HepG2 (cell line): ENCODE results near the gene P2RY11. TPM values are rescaled to one million over a fixed set of nuclear protein-coding genes. Genes with fewer than 3 reads are reported as not detected.

Source experiments
- CBFB ChIP-seq: sonication (generic); formaldehyde crosslinking; IDR thresholded peaks from 2 replicates; pipeline ENCODE4 v1.4.0; 2020; ENCODE audit warnings: missing genetic modification reagents
- FOSL1 ChIP-seq: sonication (generic); formaldehyde crosslinking; IDR thresholded peaks from 2 replicates; pipeline ENCODE4 v1.9.0; 2021; ENCODE audit warnings: missing genetic modification reagents, borderline replicate concordance
- GATAD1 ChIP-seq: IDR thresholded peaks from 2 replicates; pipeline ENCODE4 v1.6.1; 2016; ENCODE audit warnings: missing genetic modification reagents, missing compliant biosample characterization
- HIVEP1 ChIP-seq: sonication (generic); formaldehyde crosslinking; IDR thresholded peaks from 2 replicates; pipeline ENCODE4 v1.4.0; 2020; ENCODE audit warnings: mild to moderate bottlenecking, missing genetic modification reagents
- IRF2 ChIP-seq: IDR thresholded peaks from 2 replicates; pipeline ENCODE4 v1.6.1; 2018; ENCODE audit warnings: missing genetic modification reagents, missing compliant biosample characterization
- JUNB ChIP-seq: sonication (generic); formaldehyde crosslinking; IDR thresholded peaks from 2 replicates; pipeline ENCODE4 v1.8.0; 2022; ENCODE audit warnings: missing genetic modification reagents, mild to moderate bottlenecking, borderline replicate concordance
- MBNL3 ChIP-seq: fragments of 250-450 bp; sonication (Bioruptor Pico); conservative IDR thresholded peaks from 2 replicates; pipeline ENCODE4 v1.8.0; 2022; ENCODE audit warnings: mild to moderate bottlenecking, inconsistent platforms
- NCOA5 ChIP-seq: sonication (generic); formaldehyde crosslinking; IDR thresholded peaks from 2 replicates; pipeline ENCODE4 v1.4.0; 2020; ENCODE audit warnings: missing genetic modification reagents
- NFATC3 ChIP-seq: sonication (generic); formaldehyde crosslinking; IDR thresholded peaks from 2 replicates; pipeline ENCODE4 v1.5.1; 2020; ENCODE audit warnings: mild to moderate bottlenecking, missing genetic modification reagents
- PRPF4 ChIP-seq: fragments of 200-400 bp; formaldehyde crosslinking; IDR thresholded peaks from 2 replicates; pipeline ENCODE4 v1.6.1; 2016; ENCODE audit warnings: low read length, low read depth; ENCODE audit not compliant: poor library complexity, severe bottlenecking
- RAD51 ChIP-seq: fragments of 450-650 bp; IDR thresholded peaks from 2 replicates; pipeline ENCODE4 v1.6.1; 2016; ENCODE audit warnings: borderline replicate concordance
- RBFOX2 ChIP-seq: fragments of 200-400 bp; formaldehyde crosslinking; IDR thresholded peaks from 2 replicates; pipeline ENCODE4 v1.6.1; 2017; ENCODE audit warnings: low read depth, mild to moderate bottlenecking, low read length
- REXO4 ChIP-seq: sonication (generic); formaldehyde crosslinking; IDR thresholded peaks from 2 replicates; pipeline ENCODE4 v1.8.0; 2022; ENCODE audit warnings: missing genetic modification reagents, mild to moderate bottlenecking, borderline replicate concordance
- SMARCE1 ChIP-seq: fragments of 450-650 bp; IDR thresholded peaks from 2 replicates; pipeline ENCODE4 v1.6.1; 2017; ENCODE audit warnings: borderline replicate concordance
- SPEN ChIP-seq: sonication (generic); formaldehyde crosslinking; IDR thresholded peaks from 2 replicates; pipeline ENCODE4 v1.5.1; 2020; ENCODE audit warnings: low read depth, mild to moderate bottlenecking, missing genetic modification reagents
- ZNF124 ChIP-seq: sonication (generic); formaldehyde crosslinking; IDR thresholded peaks from 2 replicates; pipeline ENCODE4 v1.4.0; 2020; ENCODE audit warnings: missing genetic modification reagents
- ZNF224 ChIP-seq: sonication (generic); formaldehyde crosslinking; IDR thresholded peaks from 2 replicates; pipeline ENCODE4 v1.5.0; 2020; ENCODE audit warnings: mild to moderate bottlenecking, missing genetic modification reagents
- ZNF367 ChIP-seq: sonication (generic); formaldehyde crosslinking; IDR thresholded peaks from 2 replicates; pipeline ENCODE4 v1.4.0; 2020; ENCODE audit warnings: missing genetic modification reagents, borderline replicate concordance
- ZNF660 ChIP-seq: sonication (generic); formaldehyde crosslinking; IDR thresholded peaks from 2 replicates; pipeline ENCODE4 v1.5.1; 2020; ENCODE audit warnings: mild to moderate bottlenecking, low read depth, missing genetic modification reagents, borderline replicate concordance
- ZNF83 ChIP-seq: sonication (generic); formaldehyde crosslinking; IDR thresholded peaks from 2 replicates; pipeline ENCODE4 v1.4.0; 2020; ENCODE audit warnings: missing genetic modification reagents, mild to moderate bottlenecking, borderline replicate concordance
- ZNF841 ChIP-seq: sonication (generic); formaldehyde crosslinking; IDR thresholded peaks from 2 replicates; pipeline ENCODE4 v1.8.1; 2023; ENCODE audit warnings: missing genetic modification reagents, borderline replicate concordance
- ZSCAN20 ChIP-seq: sonication (generic); formaldehyde crosslinking; IDR thresholded peaks from 2 replicates; pipeline ENCODE4 v1.4.0; 2020; ENCODE audit warnings: missing genetic modification reagents, mild to moderate bottlenecking, borderline replicate concordance
- polyA plus RNA-seq, 8 experiments: library from polyadenylated mRNA; depleted of rRNA in 3 of 8; stranded (reverse) in 7 of 8; unstranded in 1 of 8; fragments of >200 nt; fragmentation: Illumina TruSeq in 4 of 8; extraction: Trizol in 4 of 8; gene quantifications; 2 replicates each; pipeline versions ENCODE4 v1.2.1 to v1.2.3, GENCODE V29; 2011 to 2016; ENCODE audit warnings: low read depth in 4 of 8, missing spikeins in 1 of 8, mixed read lengths in 1 of 8; ENCODE audit not compliant: insufficient read depth in 1 of 8
- total RNA-seq, 5 experiments: library from RNA; depleted of rRNA; stranded (reverse); fragments of >200 nt; fragmentation: Illumina TruSeq; extraction: Trizol; gene quantifications; 2 replicates each; pipeline ENCODE4 v1.2.3, GENCODE V29; 2016; ENCODE audit warnings: low read depth in 1 of 5
- TF ChIP-seq, protein P1 (sequence below): sonication (generic); formaldehyde crosslinking; IDR thresholded peaks from 2 replicates; pipeline ENCODE4 v1.8.0; 2022; ENCODE audit warnings: mild to moderate bottlenecking, missing genetic modification reagents, moderate library complexity
- TF ChIP-seq, protein P2 (sequence below): sonication (generic); formaldehyde crosslinking; IDR thresholded peaks from 2 replicates; pipeline ENCODE4 v1.4.0; 2020; ENCODE audit warnings: missing genetic modification reagents; ENCODE audit errors: not compliant biosample characterization
- TF ChIP-seq, protein P3 (sequence below): sonication (generic); formaldehyde crosslinking; IDR thresholded peaks from 2 replicates; pipeline ENCODE4 v1.4.0; 2020; ENCODE audit warnings: mild to moderate bottlenecking, missing genetic modification reagents
- TF ChIP-seq, protein P4 (sequence below): sonication (generic); formaldehyde crosslinking; IDR thresholded peaks from 2 replicates; pipeline ENCODE4 v1.5.1; 2020; ENCODE audit warnings: missing genetic modification reagents, mild to moderate bottlenecking, borderline replicate concordance
- TF ChIP-seq, protein P5 (sequence below): sonication (generic); formaldehyde crosslinking; IDR thresholded peaks from 2 replicates; pipeline ENCODE4 v1.4.0; 2020; ENCODE audit warnings: low read depth, mild to moderate bottlenecking, missing genetic modification reagents

Gene P2RY11
- total and polyA plus RNA-seq, 2 of the 13 experiments (the other 11 are each of a cell fraction or from before 2014, with no cell fraction given), result 4.0 to 7.8 TPM

DNA sequence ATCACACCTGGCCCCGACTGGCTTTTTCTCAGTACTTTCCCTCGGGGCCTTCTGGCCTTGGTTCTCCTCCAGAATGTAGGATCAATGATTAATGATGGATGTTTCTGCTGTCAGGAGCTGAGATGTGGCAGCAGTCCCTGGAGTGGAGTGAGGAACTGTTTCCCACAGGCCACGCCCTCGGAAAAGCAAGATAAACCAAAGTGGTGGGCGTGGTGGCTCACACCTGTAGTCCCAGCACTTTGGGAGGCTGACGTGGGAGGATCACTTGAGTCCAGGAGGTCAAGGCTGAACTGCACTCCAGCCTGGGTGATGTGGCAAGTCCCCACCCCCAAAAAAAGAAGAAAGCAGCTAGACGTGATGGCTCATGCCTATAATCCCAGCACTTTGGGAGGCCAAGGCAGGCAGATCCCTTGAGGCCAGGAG, 32.5 kb upstream of the P2RY11 start (continued):
- TF ChIP-seq ZNF124 (no peak), PRPF4 (no peak), ZSCAN20 (CRISPR knock-in tag) (no peak), GATAD1 (CRISPR knock-in tag) (no peak), ZNF841 (CRISPR knock-in tag) (no peak), NCOA5 (CRISPR knock-in tag) (no peak), IRF2 (CRISPR knock-in tag) (no peak), CBFB (CRISPR knock-in tag) (no peak), NFATC3 (CRISPR knock-in tag) (no peak), ZNF660 (CRISPR knock-in tag) (no peak), FOSL1 (CRISPR knock-in tag) (no peak), SMARCE1 (no peak), ZNF83 (CRISPR knock-in tag) (no peak), ZNF224 (no peak), ZNF367 (CRISPR knock-in tag) (no peak), RAD51 (no peak), HIVEP1 (CRISPR knock-in tag) (no peak), REXO4 (CRISPR knock-in tag) (no peak), JUNB (no peak), RBFOX2 (no peak), SPEN (CRISPR knock-in tag) (0 out of 2 replicates have a peak, but pooled peaks have one; percentile 23), MBNL3 (CRISPR knock-in tag) (no peak)
- TF ChIP-seq, protein P1, sequence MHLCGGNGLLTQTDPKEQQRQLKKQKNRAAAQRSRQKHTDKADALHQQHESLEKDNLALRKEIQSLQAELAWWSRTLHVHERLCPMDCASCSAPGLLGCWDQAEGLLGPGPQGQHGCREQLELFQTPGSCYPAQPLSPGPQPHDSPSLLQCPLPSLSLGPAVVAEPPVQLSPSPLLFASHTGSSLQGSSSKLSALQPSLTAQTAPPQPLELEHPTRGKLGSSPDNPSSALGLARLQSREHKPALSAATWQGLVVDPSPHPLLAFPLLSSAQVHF (CRISPR knock-in tag), result no peak
- TF ChIP-seq, protein P2, sequence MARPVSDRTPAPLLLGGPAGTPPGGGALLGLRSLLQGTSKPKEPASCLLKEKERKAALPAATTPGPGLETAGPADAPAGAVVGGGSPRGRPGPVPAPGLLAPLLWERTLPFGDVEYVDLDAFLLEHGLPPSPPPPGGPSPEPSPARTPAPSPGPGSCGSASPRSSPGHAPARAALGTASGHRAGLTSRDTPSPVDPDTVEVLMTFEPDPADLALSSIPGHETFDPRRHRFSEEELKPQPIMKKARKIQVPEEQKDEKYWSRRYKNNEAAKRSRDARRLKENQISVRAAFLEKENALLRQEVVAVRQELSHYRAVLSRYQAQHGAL, result no peak
- TF ChIP-seq, protein P3, sequence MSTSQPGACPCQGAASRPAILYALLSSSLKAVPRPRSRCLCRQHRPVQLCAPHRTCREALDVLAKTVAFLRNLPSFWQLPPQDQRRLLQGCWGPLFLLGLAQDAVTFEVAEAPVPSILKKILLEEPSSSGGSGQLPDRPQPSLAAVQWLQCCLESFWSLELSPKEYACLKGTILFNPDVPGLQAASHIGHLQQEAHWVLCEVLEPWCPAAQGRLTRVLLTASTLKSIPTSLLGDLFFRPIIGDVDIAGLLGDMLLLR (CRISPR knock-in tag), result no peak
- TF ChIP-seq, protein P4, sequence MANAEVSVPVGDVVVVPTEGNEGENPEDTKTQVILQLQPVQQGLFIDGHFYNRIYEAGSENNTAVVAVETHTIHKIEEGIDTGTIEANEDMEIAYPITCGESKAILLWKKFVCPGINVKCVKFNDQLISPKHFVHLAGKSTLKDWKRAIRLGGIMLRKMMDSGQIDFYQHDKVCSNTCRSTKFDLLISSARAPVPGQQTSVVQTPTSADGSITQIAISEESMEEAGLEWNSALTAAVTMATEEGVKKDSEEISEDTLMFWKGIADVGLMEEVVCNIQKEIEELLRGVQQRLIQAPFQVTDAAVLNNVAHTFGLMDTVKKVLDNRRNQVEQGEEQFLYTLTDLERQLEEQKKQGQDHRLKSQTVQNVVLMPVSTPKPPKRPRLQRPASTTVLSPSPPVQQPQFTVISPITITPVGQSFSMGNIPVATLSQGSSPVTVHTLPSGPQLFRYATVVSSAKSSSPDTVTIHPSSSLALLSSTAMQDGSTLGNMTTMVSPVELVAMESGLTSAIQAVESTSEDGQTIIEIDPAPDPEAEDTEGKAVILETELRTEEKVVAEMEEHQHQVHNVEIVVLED, result no peak
- TF ChIP-seq, protein P5, sequence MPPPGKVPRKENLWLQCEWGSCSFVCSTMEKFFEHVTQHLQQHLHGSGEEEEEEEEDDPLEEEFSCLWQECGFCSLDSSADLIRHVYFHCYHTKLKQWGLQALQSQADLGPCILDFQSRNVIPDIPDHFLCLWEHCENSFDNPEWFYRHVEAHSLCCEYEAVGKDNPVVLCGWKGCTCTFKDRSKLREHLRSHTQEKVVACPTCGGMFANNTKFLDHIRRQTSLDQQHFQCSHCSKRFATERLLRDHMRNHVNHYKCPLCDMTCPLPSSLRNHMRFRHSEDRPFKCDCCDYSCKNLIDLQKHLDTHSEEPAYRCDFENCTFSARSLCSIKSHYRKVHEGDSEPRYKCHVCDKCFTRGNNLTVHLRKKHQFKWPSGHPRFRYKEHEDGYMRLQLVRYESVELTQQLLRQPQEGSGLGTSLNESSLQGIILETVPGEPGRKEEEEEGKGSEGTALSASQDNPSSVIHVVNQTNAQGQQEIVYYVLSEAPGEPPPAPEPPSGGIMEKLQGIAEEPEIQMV (CRISPR knock-in tag), result no peak
